GM23338 (cell line): ENCODE measurements around the gene MYG1.

ENCODE experiments used
- TF ChIP-seq, protein P1 (sequence below): IDR thresholded peaks from one replicate; pipeline ENCODE4 v1.6.1; 2018; ENCODE audit warnings: antibody characterized with exemption; ENCODE audit not compliant: unreplicated experiment
- TF ChIP-seq, protein P2 (sequence below), 2 experiments: fragments of 200-600 bp in 1 of 2; sonication (generic) in 1 of 2; conservative IDR thresholded peaks; 2 replicates each; pipeline versions ENCODE4 v1.5.1 to v1.6.1; 2016 to 2017; ENCODE audit warnings: antibody characterized with exemption in 2 of 2, low read depth in 2 of 2, mild to moderate bottlenecking in 2 of 2, moderate library complexity in 1 of 2

DNA sequence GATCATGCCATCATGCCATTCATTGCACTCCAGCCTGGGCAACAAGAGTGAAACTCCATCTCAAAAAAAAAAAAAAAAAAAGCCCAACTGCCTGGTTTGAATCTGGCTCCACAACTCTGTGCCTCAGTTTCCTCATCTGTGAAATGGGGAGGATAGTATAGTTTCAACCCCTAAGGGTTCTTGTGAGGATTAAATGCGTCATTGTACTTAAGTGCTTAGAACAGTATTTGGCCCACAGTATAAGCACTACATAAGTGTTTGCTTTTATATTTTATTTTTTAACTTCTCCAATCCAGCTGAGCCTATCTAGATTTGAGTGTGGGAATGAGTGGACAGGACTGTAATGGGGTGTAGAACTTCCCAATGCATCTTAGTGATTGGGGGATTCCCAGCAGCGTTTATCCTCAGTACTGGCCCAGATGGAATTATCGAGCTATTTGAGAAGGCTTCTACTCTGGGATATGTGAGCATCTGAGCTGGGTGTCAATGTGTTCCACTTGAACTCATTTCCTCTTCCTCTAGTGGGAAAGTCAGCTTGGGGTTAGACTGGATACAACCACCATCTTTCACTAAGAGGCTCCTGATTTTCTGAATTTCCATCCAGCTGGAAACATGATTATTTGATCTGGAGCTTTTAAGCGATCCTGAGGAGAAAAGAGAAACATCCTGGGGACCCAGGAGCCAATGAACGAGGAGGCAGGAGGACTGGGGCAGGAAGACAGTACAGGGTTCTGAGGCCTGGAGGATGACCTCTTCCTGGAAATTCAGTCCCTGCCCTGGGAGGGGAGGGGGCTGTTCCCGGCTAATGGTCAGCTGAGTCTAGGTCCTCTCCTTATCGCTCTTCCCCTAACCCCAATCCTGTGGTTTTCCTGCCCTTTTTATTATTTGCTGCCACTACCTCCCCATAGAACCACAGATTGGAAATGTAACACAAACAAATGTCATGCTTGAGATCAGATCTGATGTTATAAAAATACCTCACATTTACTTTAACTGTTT lies 40.7 kb upstream of the MYG1 start:
- TF ChIP-seq, protein P1, sequence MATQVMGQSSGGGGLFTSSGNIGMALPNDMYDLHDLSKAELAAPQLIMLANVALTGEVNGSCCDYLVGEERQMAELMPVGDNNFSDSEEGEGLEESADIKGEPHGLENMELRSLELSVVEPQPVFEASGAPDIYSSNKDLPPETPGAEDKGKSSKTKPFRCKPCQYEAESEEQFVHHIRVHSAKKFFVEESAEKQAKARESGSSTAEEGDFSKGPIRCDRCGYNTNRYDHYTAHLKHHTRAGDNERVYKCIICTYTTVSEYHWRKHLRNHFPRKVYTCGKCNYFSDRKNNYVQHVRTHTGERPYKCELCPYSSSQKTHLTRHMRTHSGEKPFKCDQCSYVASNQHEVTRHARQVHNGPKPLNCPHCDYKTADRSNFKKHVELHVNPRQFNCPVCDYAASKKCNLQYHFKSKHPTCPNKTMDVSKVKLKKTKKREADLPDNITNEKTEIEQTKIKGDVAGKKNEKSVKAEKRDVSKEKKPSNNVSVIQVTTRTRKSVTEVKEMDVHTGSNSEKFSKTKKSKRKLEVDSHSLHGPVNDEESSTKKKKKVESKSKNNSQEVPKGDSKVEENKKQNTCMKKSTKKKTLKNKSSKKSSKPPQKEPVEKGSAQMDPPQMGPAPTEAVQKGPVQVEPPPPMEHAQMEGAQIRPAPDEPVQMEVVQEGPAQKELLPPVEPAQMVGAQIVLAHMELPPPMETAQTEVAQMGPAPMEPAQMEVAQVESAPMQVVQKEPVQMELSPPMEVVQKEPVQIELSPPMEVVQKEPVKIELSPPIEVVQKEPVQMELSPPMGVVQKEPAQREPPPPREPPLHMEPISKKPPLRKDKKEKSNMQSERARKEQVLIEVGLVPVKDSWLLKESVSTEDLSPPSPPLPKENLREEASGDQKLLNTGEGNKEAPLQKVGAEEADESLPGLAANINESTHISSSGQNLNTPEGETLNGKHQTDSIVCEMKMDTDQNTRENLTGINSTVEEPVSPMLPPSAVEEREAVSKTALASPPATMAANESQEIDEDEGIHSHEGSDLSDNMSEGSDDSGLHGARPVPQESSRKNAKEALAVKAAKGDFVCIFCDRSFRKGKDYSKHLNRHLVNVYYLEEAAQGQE: no peak
- TF ChIP-seq, protein P2, sequence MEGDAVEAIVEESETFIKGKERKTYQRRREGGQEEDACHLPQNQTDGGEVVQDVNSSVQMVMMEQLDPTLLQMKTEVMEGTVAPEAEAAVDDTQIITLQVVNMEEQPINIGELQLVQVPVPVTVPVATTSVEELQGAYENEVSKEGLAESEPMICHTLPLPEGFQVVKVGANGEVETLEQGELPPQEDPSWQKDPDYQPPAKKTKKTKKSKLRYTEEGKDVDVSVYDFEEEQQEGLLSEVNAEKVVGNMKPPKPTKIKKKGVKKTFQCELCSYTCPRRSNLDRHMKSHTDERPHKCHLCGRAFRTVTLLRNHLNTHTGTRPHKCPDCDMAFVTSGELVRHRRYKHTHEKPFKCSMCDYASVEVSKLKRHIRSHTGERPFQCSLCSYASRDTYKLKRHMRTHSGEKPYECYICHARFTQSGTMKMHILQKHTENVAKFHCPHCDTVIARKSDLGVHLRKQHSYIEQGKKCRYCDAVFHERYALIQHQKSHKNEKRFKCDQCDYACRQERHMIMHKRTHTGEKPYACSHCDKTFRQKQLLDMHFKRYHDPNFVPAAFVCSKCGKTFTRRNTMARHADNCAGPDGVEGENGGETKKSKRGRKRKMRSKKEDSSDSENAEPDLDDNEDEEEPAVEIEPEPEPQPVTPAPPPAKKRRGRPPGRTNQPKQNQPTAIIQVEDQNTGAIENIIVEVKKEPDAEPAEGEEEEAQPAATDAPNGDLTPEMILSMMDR (conservative IDR thresholded peaks at IDR 0.05; ENCODE audit: low read depth in 2 of 2): no peak
